NCI-H82 treated with DMSO at 0.1 percent for 48 hours (cell line): ENCODE data around the gene FYB1.

Source experiments
- DNase-seq: peaks from one replicate; lab custom pipeline; 2025; ENCODE audit not compliant: unreplicated experiment; lab: John Stamatoyannopoulos, UW

FYB1 gene

GRCh38 chr5:39121922-39122321 is 97.4 kb downstream of the FYB1 start:
- no peak for DNase-seq

- no peak for DNase-seq
Observed at GRCh38 chr5:39121315-39121714, 98.0 kb downstream of the FYB1 start.

GRCh38 chr5:39120052-39120420 is 99.3 kb downstream of the FYB1 start:
- no peak for DNase-seq

- no peak for DNase-seq
Observed at GRCh38 chr5:39119404-39120051, 99.8 kb downstream of the FYB1 start.

- DNase-seq, result no peak
Observed at GRCh38 chr5:39118638-39119037, 100.7 kb downstream of the FYB1 start.

GRCh38 chr5:39117401-39117800 is 102.0 kb downstream of the FYB1 start:
- no peak for DNase-seq

- DNase-seq, result no peak
Observed at GRCh38 chr5:39116344-39117170, 102.8 kb downstream of the FYB1 start.

GRCh38 chr5:39115644-39116343 is 103.6 kb downstream of the FYB1 start:
- DNase-seq, result no peak

- DNase-seq, result no peak
Observed at GRCh38 chr5:39114155-39114554, 105.2 kb downstream of the FYB1 start.

- DNase-seq, result no peak
Observed at GRCh38 chr5:39113354-39113953, 105.9 kb downstream of the FYB1 start.

GRCh38 chr5:39109606-39110005 is 109.8 kb downstream of the FYB1 start:
- DNase-seq, result no peak

GRCh38 chr5:39108987-39109386 is 110.4 kb downstream of the FYB1 start:
- DNase-seq, result no peak

GRCh38 chr5:39107350-39107749 is 112.0 kb downstream of the FYB1 start:
- DNase-seq, result no peak

GRCh38 chr5:39106322-39106721 is 113.0 kb downstream of the FYB1 start:
- DNase-seq, result no peak

- no peak for DNase-seq
Observed at GRCh38 chr5:39104221-39104620, 115.1 kb downstream of the FYB1 start.

- DNase-seq, result no peak
Observed at GRCh38 chr5:39102684-39103155, 116.6 kb downstream of the FYB1 start.

GRCh38 chr5:39100851-39101396 is 118.4 kb downstream of the FYB1 start:
- no peak for DNase-seq

- DNase-seq, result no peak
Observed at GRCh38 chr5:39100301-39100850, 119.0 kb downstream of the FYB1 start.

GRCh38 chr5:39099831-39100230 is 119.5 kb downstream of the FYB1 start:
- no peak for DNase-seq

GRCh38 chr5:39093352-39093751 is 126.0 kb downstream of the FYB1 start:
- DNase-seq, result no peak
